ENCODE measurements around the gene FOCAD.

FOCAD gene

GRCh38 chr9:20749496-20750198, 65.6 kb downstream of the FOCAD start:
- H3K4me2 ChIP-seq = no peak overlapping the region
- H4K20me1 ChIP-seq = no peaks in the 10 kb centered on the region
- no peaks in the 10 kb centered on the region for H3K9me3 ChIP-seq
- H3K9ac ChIP-seq = no peak overlapping the region
- H3K4me3 ChIP-seq = no peak overlapping the region
- no peaks in the 10 kb centered on the region for H3K27me3 ChIP-seq
- H3K4me1 ChIP-seq = no peaks in the 10 kb centered on the region
- TF ChIP-seq Cebpa-rat (IDR thresholded peaks at IDR 0.05) = no peak
- H3K27ac ChIP-seq = no peak overlapping the region
- H3K36me3 ChIP-seq = no peaks in the 10 kb centered on the region; the same call in 1 of the 2 replicates

- no peaks in the 10 kb centered on the region for H3K4me1 ChIP-seq
- no peak overlapping the region for H3K4me3 ChIP-seq
- no peaks in the 10 kb centered on the region for H3K36me3 ChIP-seq
- H3K27me3 ChIP-seq = no peaks in the 10 kb centered on the region
- no peak for TF ChIP-seq Cebpa-rat (IDR thresholded peaks at IDR 0.05)
- H4K20me1 ChIP-seq = no peaks in the 10 kb centered on the region
- no peak overlapping the region for H3K27ac ChIP-seq
- H3K9ac ChIP-seq = no peak overlapping the region
- no peaks in the 10 kb centered on the region for H3K9me3 ChIP-seq
- no peak overlapping the region for H3K4me2 ChIP-seq
These were observed 69.7 kb downstream of the FOCAD start for GRCh38 chr9:20753761-20754160.

- no peak overlapping the region for H3K9ac ChIP-seq
- H3K27ac ChIP-seq = no peak overlapping the region
- no peaks in the 10 kb centered on the region for H3K9me3 ChIP-seq
- H3K36me3 ChIP-seq = no peaks in the 10 kb centered on the region
- no peaks in the 10 kb centered on the region for H3K27me3 ChIP-seq
- H3K4me1 ChIP-seq = no peaks in the 10 kb centered on the region
- no peak overlapping the region for H3K4me3 ChIP-seq
- no peak for TF ChIP-seq Cebpa-rat (IDR thresholded peaks at IDR 0.05)
- no peaks in the 10 kb centered on the region for H4K20me1 ChIP-seq
- no peak overlapping the region for H3K4me2 ChIP-seq
These were observed 70.5 kb downstream of the FOCAD start for GRCh38 chr9:20754556-20754955.

GRCh38 chr9:20760246-20760891, 76.3 kb downstream of the FOCAD start:
- H3K4me2 ChIP-seq = no peak overlapping the region

GRCh38 chr9:20770947-20771346, 86.9 kb downstream of the FOCAD start:
- H3K36me3 ChIP-seq = peaks cover 9% of the 10 kb centered on the region; the same call in 1 of the 2 replicates
- no peak overlapping the region for H3K4me3 ChIP-seq
- TF ChIP-seq Cebpa-rat (IDR thresholded peaks at IDR 0.05) = no peak
- no peak overlapping the region for H3K9ac ChIP-seq
- no peaks in the 10 kb centered on the region for H3K27me3 ChIP-seq
- H3K9me3 ChIP-seq = no peaks in the 10 kb centered on the region
- H4K20me1 ChIP-seq = no peaks in the 10 kb centered on the region
- no peak overlapping the region for H3K4me2 ChIP-seq
- no peaks in the 10 kb centered on the region for H3K4me1 ChIP-seq
- H3K27ac ChIP-seq = no peak overlapping the region

More at GRCh38 chr9:20760246-20760891, 76.3 kb downstream of the FOCAD start:
- Histone ChIP-seq H3K36me3 (0 out of 2 replicates have a peak, but pooled peaks cover 2% of the 10 kb centered on the region), H3K4me3 (no peak overlapping the region), H3K27me3 (no peaks in the 10 kb centered on the region), H3K9ac (no peak overlapping the region), H3K9me3 (no peaks in the 10 kb centered on the region), H4K20me1 (no peaks in the 10 kb centered on the region), H3K27ac (no peak overlapping the region), H3K4me1 (no peaks in the 10 kb centered on the region)
- TF ChIP-seq Cebpa-rat (IDR thresholded peaks at IDR 0.05) = no peak

GRCh38 chr9:20771729-20772128, 87.7 kb downstream of the FOCAD start:
- TF ChIP-seq Cebpa-rat (IDR thresholded peaks at IDR 0.05) = no peak
- Histone ChIP-seq H3K36me3 (peaks cover 9% of the 10 kb centered on the region; the same call in 1 of the 2 replicates), H3K27ac (no peak overlapping the region), H4K20me1 (no peaks in the 10 kb centered on the region), H3K9ac (no peak overlapping the region), H3K4me1 (no peaks in the 10 kb centered on the region), H3K27me3 (no peaks in the 10 kb centered on the region), H3K4me3 (no peak overlapping the region), H3K4me2 (no peak overlapping the region), H3K9me3 (no peaks in the 10 kb centered on the region)

- no peak overlapping the region for H3K4me2 ChIP-seq
- no peak overlapping the region for H3K27ac ChIP-seq
- H3K36me3 ChIP-seq = peaks cover 4% of the 10 kb centered on the region; the same call in 1 of the 2 replicates
- no peaks in the 10 kb centered on the region for H3K27me3 ChIP-seq
- no peaks in the 10 kb centered on the region for H3K9me3 ChIP-seq
- no peaks in the 10 kb centered on the region for H3K4me1 ChIP-seq
- H3K4me3 ChIP-seq = no peak overlapping the region
- H3K9ac ChIP-seq = no peak overlapping the region
- TF ChIP-seq Cebpa-rat (IDR thresholded peaks at IDR 0.05) = no peak
- H4K20me1 ChIP-seq = no peaks in the 10 kb centered on the region
These were observed 91.6 kb downstream of the FOCAD start for GRCh38 chr9:20775683-20776082.

GRCh38 chr9:20781092-20781491, 97.0 kb downstream of the FOCAD start:
- H3K4me2 ChIP-seq = no peak overlapping the region
- 0 out of 2 replicates have a peak, but pooled peaks cover 3% of the 10 kb centered on the region for H3K36me3 ChIP-seq
- H3K4me3 ChIP-seq = no peak overlapping the region
- no peak for TF ChIP-seq Cebpa-rat (IDR thresholded peaks at IDR 0.05)
- H3K27ac ChIP-seq = no peak overlapping the region
- no peaks in the 10 kb centered on the region for H3K4me1 ChIP-seq
- H3K9me3 ChIP-seq = no peaks in the 10 kb centered on the region
- H4K20me1 ChIP-seq = no peaks in the 10 kb centered on the region
- H3K9ac ChIP-seq = no peak overlapping the region
- H3K27me3 ChIP-seq = no peaks in the 10 kb centered on the region

- Histone ChIP-seq H4K20me1 (no peaks in the 10 kb centered on the region), H3K9ac (no peak overlapping the region), H3K27me3 (no peaks in the 10 kb centered on the region), H3K27ac (no peak overlapping the region), H3K4me3 (no peak overlapping the region), H3K4me2 (no peak overlapping the region), H3K36me3 (0 out of 2 replicates have a peak, but pooled peaks cover 3% of the 10 kb centered on the region), H3K4me1 (no peaks in the 10 kb centered on the region), H3K9me3 (no peaks in the 10 kb centered on the region)
- TF ChIP-seq Cebpa-rat (IDR thresholded peaks at IDR 0.05) = no peak
These were observed 98.2 kb downstream of the FOCAD start for GRCh38 chr9:20782289-20782688.
